Activated CD8-positive, alpha-beta T cell treated with anti-CD3 and anti-CD28 coated beads for 36 hours (primary cell): ENCODE measurements around the gene TRPV4. TPM values are rescaled to one million over a fixed set of nuclear protein-coding genes. Genes with fewer than 3 reads are reported as not detected.

Experiments
- ATAC-seq: fragments of 200-7000 bp; cut with Tn5 transposase; one replicate; pipeline ENCODE4 v1.10.0; 2021; ENCODE audit warnings: mild to moderate bottlenecking, moderate library complexity
- CTCF ChIA-PET: fragments of 350-600 bp; sonication (Branson Sonifier 250); formaldehyde crosslinking; loops from one replicate; lab custom pipeline; 2021; ENCODE audit warnings: antibody characterized with exemption; lab: Charles Lee
- POLR2A ChIA-PET: fragments of 350-600 bp; sonication (Branson Sonifier 250); formaldehyde crosslinking; loops from one replicate; lab custom pipeline; 2021; ENCODE audit warnings: antibody characterized with exemption; lab: Charles Lee
- DNase-seq: peaks from one replicate; pipeline ENCODE4 v3.0.0-alpha.2; 2020
- H3K27ac Mint-ChIP-seq: one replicate; pipeline ENCODE4 v1.8.0; 2021; ENCODE audit warnings: mild to moderate bottlenecking, mixed read lengths
- H3K27me3 Mint-ChIP-seq: one replicate; pipeline ENCODE4 v1.8.0; 2021; ENCODE audit warnings: mixed read lengths
- H3K36me3 Mint-ChIP-seq: one replicate; pipeline ENCODE4 v1.8.0; 2021; ENCODE audit warnings: low read depth, mixed read lengths
- H3K4me1 Mint-ChIP-seq: one replicate; pipeline ENCODE4 v1.8.0; 2021; ENCODE audit warnings: low read depth, mixed read lengths
- H3K4me3 Mint-ChIP-seq: one replicate; pipeline ENCODE4 v1.8.0; 2021; ENCODE audit warnings: mild to moderate bottlenecking, moderate library complexity, mixed read lengths
- H3K9me3 Mint-ChIP-seq: one replicate; pipeline ENCODE4 v1.8.0; 2021; ENCODE audit warnings: mixed read lengths
- intact Hi-C: fragments of 100-400 bp; cut with micrococcal nuclease; formaldehyde crosslinking; loops from one replicate; pipeline ENCODE4 v1.10.0; 2022
- total RNA-seq, 2 experiments: library from RNA; stranded (reverse); gene quantifications; one replicate each; pipeline ENCODE4 v1.2.3, GENCODE V29; 2021
- TF ChIP-seq, protein P1 (sequence below): fragments of 200-600 bp; IDR thresholded peaks from one replicate; pipeline ENCODE4 v1.8.0; 2022; ENCODE audit warnings: antibody characterized with exemption, mild to moderate bottlenecking

Gene TRPV4
- total RNA-seq, 2 experiments from 2014 or later, result not detected

DNA sequence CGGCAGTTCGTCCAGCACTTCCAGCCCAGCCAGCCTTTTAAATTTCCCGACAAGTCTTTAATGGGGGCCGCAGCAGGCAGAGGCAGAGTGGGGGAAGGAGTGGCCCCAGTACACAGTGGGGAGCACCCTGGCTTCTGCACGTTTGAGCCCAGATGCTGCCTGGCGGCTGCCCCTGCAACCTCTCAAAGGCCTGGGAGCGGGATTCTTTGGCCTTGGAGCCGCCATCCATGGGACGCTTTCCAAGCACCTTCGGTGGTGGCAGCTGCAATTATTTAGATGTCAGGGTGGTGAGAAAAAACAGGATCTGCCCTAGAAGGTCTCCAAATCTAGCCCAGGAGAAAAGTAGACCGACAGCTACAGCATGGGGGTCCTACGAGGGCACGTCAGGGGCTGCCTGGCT is 73.6 kb downstream of the TRPV4 start:
- Mint-ChIP-seq H3K27me3 (peaks cover 3% of the 10 kb centered on the region), H3K27ac (no peak overlapping the region), H3K4me1 (no peaks in the 10 kb centered on the region), H3K36me3 (peaks cover 15% of the 10 kb centered on the region), H3K4me3 (no peak overlapping the region), H3K9me3 (peaks cover 23% of the 10 kb centered on the region)
- intact Hi-C loops, result no loop called here
- TF ChIP-seq, protein P1, sequence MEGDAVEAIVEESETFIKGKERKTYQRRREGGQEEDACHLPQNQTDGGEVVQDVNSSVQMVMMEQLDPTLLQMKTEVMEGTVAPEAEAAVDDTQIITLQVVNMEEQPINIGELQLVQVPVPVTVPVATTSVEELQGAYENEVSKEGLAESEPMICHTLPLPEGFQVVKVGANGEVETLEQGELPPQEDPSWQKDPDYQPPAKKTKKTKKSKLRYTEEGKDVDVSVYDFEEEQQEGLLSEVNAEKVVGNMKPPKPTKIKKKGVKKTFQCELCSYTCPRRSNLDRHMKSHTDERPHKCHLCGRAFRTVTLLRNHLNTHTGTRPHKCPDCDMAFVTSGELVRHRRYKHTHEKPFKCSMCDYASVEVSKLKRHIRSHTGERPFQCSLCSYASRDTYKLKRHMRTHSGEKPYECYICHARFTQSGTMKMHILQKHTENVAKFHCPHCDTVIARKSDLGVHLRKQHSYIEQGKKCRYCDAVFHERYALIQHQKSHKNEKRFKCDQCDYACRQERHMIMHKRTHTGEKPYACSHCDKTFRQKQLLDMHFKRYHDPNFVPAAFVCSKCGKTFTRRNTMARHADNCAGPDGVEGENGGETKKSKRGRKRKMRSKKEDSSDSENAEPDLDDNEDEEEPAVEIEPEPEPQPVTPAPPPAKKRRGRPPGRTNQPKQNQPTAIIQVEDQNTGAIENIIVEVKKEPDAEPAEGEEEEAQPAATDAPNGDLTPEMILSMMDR, result no peak
- ATAC-seq (no peak), DNase-seq (no peak)
- ChIA-PET POLR2A (no interaction called here), CTCF (interaction anchor here (1.0 kb wide), 1 partner anchor 16 kb away, joined by 4 read pairs; no protein-coding TSS in a partner anchor)

- ATAC-seq (no peak), DNase-seq (no peak)
- Mint-ChIP-seq H3K9me3 (peaks cover 23% of the 10 kb centered on the region), H3K36me3 (peaks cover 15% of the 10 kb centered on the region), H3K27ac (no peak overlapping the region), H3K4me3 (no peak overlapping the region), H3K4me1 (no peaks in the 10 kb centered on the region), H3K27me3 (peaks cover 3% of the 10 kb centered on the region)
- intact Hi-C loops, result no loop called here
- TF ChIP-seq, protein P1, result no peak
- CTCF ChIA-PET, result interaction anchor here (1.0 to 1.2 kb wide), 2 partner anchors 16 to 20 kb away, joined by 3 to 4 read pairs; no protein-coding TSS in a partner anchor
- POLR2A ChIA-PET, result no interaction called here
These were observed 74.5 kb downstream of the TRPV4 start for GRCh38 chr12:109758426-109759420.

DNA sequence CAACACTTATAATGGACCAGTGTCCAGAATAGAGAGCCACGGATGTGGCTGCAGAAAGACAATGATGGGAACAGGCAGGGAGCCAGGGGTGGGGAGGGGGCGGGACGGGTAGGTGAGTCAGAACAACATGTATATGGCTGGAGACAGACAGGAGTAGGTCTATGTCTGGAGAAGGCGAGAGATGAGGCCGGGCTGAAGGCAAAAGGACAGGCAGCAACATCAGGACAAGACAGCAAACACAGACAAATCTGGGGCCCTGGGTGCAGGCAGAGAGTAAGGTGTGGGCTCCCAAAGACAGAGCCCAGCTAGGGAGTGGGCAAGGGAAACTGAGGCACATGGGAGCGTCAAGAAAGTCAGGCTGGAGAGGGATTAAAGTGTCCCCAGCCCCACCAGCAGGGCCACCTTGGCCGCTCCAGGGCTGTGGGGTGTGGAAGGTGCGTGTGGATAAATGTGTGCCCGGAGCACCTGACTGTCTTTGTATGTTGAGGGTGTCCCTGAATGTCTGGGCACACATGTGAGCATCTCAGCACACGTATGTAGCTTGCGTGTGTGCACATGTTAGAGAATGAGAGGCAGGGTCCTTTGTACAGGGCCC is 75.4 kb downstream of the TRPV4 start:
- Mint-ChIP-seq H3K4me1 (no peaks in the 10 kb centered on the region), H3K4me3 (no peak overlapping the region)
- POLR2A ChIA-PET, result no interaction called here

GRCh38 chr12:109756457-109756856 is 76.7 kb downstream of the TRPV4 start:
- Mint-ChIP-seq H3K27ac (no peak overlapping the region), H3K27me3 (peaks cover 3% of the 10 kb centered on the region), H3K36me3 (peaks cover 15% of the 10 kb centered on the region), H3K4me3 (no peak overlapping the region), H3K9me3 (peaks cover 20% of the 10 kb centered on the region), H3K4me1 (no peaks in the 10 kb centered on the region)
- DNase-seq (no peak), ATAC-seq (no peak)
- CTCF ChIA-PET, result no interaction called here
- POLR2A ChIA-PET, result no interaction called here
- TF ChIP-seq, protein P1, result no peak
- intact Hi-C loops, result no loop called here

More for the DNA sequence above, 75.4 kb downstream of the TRPV4 start:
- no peak overlapping the region for H3K27ac Mint-ChIP-seq
- H3K9me3 Mint-ChIP-seq, result peaks cover 20% of the 10 kb centered on the region
- intact Hi-C loops, result no loop called here
- H3K27me3 Mint-ChIP-seq, result peaks cover 3% of the 10 kb centered on the region
- CTCF ChIA-PET, result interaction anchor here (1.2 kb wide), 1 partner anchor 20 kb away, joined by 3 read pairs; no protein-coding TSS in a partner anchor
- TF ChIP-seq, protein P1, result no peak
- peaks cover 15% of the 10 kb centered on the region for H3K36me3 Mint-ChIP-seq
- DNase-seq (no peak), ATAC-seq (no peak)
